Type B pancreatic cell (in vitro differentiated cells): Measurements from ENCODE around the gene IFT80. TPM values are rescaled to one million over a fixed set of nuclear protein-coding genes. Genes with fewer than 3 reads are reported as not detected.
"Not testable (repeated sequence)": the region's sequence is repeated elsewhere in the genome, so short reads cannot be mapped to it uniquely, and the experiment has no call there.

Experiments
- DNase-seq: peaks from one replicate; pipeline ENCODE4 v3.0.0; 2021; ENCODE audit warnings: mixed read lengths; ENCODE audit not compliant: unreplicated experiment; ENCODE audit errors: extremely low spot score
- H3K27ac Mint-ChIP-seq: 2 replicates; pipeline ENCODE4 v1.8.0; 2021; ENCODE audit warnings: mild to moderate bottlenecking, mixed read lengths
- H3K27me3 Mint-ChIP-seq: 2 replicates; pipeline ENCODE4 v1.8.0; 2021; ENCODE audit warnings: mixed read lengths
- H3K36me3 Mint-ChIP-seq: 2 replicates; pipeline ENCODE4 v1.8.0; 2021; ENCODE audit warnings: mixed read lengths
- H3K4me1 Mint-ChIP-seq: one replicate; pipeline ENCODE4 v1.8.0; 2021; ENCODE audit warnings: mixed read lengths; ENCODE audit not compliant: unreplicated experiment
- H3K4me3 Mint-ChIP-seq: 2 replicates; pipeline ENCODE4 v1.8.0; 2021; ENCODE audit warnings: mild to moderate bottlenecking, mixed read lengths
- H3K9me3 Mint-ChIP-seq: 2 replicates; pipeline ENCODE4 v1.8.0; 2021; ENCODE audit warnings: mixed read lengths
- total RNA-seq: library from RNA; stranded (reverse); gene quantifications from 2 replicates; pipeline ENCODE4 v1.2.1, GENCODE V29; 2021; ENCODE audit warnings: low replicate concordance
- TF ChIP-seq, protein P1 (sequence below): fragments of 200-600 bp; sonication (generic); conservative IDR thresholded peaks from 2 replicates; pipeline ENCODE4 v1.5.0; 2021; ENCODE audit warnings: antibody characterized with exemption, mild to moderate bottlenecking

IFT80 gene
- total RNA-seq, 1 donor from 2014 or later: 40.8 TPM

DNA sequence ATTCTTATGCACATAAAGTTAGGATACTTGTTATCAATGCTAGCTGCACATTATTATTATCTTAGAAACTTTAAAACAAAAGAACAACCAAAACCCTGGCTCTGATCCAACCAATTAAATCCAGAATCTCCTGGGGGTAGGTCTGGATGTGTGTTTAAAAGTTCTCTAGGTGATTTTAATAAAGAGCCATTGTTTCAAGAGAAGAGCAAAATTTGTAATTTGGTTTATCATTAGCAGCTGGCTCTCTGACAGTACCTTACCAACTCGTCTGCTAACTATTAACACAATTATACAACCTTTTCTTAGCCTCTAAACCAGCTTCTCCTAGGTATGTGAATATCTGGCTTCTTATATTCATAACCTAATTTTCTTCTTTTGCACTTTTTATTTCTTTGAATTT, 68.9 kb downstream of the IFT80 start:
- no peak for DNase-seq
- H3K4me1 Mint-ChIP-seq: peaks cover 9% of the 10 kb centered on the region
- H3K27ac Mint-ChIP-seq: no peak overlapping the region
- no peaks in the 10 kb centered on the region for H3K36me3 Mint-ChIP-seq
- H3K27me3 Mint-ChIP-seq: no peaks in the 10 kb centered on the region
- H3K4me3 Mint-ChIP-seq: no peak overlapping the region
- H3K9me3 Mint-ChIP-seq: peaks cover 4% of the 10 kb centered on the region
- TF ChIP-seq, protein P1, sequence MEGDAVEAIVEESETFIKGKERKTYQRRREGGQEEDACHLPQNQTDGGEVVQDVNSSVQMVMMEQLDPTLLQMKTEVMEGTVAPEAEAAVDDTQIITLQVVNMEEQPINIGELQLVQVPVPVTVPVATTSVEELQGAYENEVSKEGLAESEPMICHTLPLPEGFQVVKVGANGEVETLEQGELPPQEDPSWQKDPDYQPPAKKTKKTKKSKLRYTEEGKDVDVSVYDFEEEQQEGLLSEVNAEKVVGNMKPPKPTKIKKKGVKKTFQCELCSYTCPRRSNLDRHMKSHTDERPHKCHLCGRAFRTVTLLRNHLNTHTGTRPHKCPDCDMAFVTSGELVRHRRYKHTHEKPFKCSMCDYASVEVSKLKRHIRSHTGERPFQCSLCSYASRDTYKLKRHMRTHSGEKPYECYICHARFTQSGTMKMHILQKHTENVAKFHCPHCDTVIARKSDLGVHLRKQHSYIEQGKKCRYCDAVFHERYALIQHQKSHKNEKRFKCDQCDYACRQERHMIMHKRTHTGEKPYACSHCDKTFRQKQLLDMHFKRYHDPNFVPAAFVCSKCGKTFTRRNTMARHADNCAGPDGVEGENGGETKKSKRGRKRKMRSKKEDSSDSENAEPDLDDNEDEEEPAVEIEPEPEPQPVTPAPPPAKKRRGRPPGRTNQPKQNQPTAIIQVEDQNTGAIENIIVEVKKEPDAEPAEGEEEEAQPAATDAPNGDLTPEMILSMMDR: no peak

DNA sequence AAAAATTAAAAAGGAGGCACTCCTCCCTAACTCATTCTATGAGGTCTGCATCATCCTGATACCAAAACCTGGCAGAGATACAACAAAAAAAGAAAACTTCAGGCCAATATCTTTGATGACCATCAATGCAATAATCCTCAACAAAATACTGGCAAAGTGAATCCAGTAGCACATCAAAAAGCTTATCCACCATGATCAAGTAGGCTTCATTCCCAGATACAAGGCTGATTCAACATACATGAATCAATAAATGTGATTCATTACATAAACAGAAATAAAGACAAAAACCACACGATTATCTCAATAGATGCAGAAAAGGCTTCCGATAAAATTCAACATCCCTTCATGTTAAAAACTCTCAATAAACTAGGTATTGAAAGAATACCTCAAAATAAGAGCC, 72.7 kb downstream of the IFT80 start:
- H3K36me3 Mint-ChIP-seq, H3K27ac Mint-ChIP-seq, H3K9me3 Mint-ChIP-seq, H3K4me3 Mint-ChIP-seq, DNase-seq, H3K27me3 Mint-ChIP-seq, H3K4me1 Mint-ChIP-seq: not testable (repeated sequence)

DNA sequence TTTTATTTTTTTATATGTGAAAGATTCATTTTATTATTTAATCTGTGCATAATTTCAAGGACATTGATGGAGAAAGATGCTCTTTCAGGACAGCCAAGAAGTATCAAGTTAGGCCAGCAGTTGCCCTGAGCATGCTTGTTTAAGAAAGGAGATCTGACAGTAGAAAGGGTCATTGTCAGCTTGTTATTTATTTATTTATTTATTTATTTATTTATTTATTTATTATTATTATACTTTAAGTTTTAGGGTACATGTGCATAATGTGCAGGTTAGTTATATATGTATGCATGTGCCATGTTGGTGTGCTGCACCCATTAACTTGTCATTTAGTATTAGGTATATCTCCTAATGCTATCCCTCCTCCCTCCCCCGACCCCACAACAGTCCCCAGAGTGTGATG, 77.2 kb downstream of the IFT80 start:
- not testable (repeated sequence) for H3K27ac Mint-ChIP-seq, H3K9me3 Mint-ChIP-seq, H3K4me3 Mint-ChIP-seq, H3K4me1 Mint-ChIP-seq, H3K36me3 Mint-ChIP-seq, H3K27me3 Mint-ChIP-seq, DNase-seq

DNA sequence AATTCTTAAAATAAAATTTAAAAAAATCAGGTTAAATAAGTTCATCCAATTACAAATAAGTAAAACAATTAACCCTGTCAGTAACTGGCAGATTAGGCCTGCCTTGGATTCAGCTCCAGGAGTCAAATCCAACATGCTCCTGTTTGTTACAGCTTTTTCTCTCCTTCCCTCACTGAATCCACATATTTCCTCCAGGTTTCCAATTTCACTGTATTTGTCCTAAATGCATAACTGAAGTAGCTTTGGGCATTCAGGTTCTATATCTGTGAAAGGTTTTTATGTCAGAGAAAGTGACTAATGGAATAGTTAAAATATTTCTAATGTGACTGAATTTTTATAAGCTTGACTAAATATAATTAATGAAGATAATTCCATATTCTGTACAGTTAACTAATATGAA, 79.7 kb downstream of the IFT80 start:
- H3K9me3 Mint-ChIP-seq: no peaks in the 10 kb centered on the region
- no peak for DNase-seq
- H3K27me3 Mint-ChIP-seq: no peaks in the 10 kb centered on the region
- TF ChIP-seq, protein P1: no peak
- no peak overlapping the region for H3K27ac Mint-ChIP-seq
- no peak overlapping the region for H3K4me3 Mint-ChIP-seq
- no peaks in the 10 kb centered on the region for H3K4me1 Mint-ChIP-seq
- H3K36me3 Mint-ChIP-seq: peaks cover 7% of the 10 kb centered on the region

DNA sequence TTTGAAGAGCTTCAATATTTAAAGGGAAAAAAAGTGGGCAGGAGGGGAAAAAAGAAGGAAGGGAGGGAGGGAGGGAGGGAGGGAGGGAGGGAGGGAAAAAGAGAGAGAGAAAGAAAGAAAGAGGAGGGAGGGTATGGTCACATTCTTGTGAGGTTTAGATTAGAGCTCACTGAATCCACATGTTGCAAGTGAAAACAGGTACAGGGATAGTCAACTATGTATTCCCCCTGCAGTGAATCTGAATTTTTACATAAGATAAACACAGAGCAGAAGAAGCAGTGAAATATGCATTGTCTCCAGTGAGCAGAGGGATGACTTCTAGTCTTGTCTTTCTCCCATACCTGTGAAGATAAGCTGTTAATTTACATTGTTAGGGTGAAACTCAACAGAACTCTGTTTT, 84.0 kb downstream of the IFT80 start:
- no peak overlapping the region for H3K27ac Mint-ChIP-seq

DNA sequence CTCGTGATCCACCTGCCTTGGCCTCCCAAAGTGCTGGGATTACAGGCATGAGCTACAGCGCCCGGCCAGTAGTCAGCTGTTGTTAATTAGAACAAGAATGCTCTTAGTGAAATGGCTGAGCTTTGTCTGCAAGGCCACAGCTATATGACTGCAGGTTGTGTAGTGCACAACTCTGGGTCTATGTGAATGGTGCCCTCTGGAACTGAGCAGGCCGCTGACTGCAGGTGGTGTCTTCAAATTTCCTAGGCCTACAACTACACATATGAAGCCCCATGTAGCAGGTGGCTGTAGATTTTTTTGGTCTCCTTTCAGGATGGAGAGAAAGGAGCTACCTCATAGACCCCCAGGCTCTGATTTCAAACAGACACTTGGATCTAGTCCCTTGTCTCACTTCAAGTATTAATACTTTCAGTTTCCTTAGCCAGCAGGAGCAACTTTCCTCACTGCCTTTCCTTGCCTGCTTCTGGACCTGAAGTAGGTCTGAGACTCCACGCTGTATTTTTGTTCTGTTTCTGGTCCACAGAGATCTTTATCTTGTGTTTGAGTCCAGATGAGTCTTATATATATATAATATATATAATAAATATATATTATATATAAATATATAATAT, 86.9 kb downstream of the IFT80 start:
- TF ChIP-seq, protein P1: no peak
- Mint-ChIP-seq H3K9me3 (peaks cover 4% of the 10 kb centered on the region), H3K27ac (no peak overlapping the region), H3K4me1 (no peaks in the 10 kb centered on the region), H3K4me3 (no peak overlapping the region), H3K36me3 (peaks cover 5% of the 10 kb centered on the region), H3K27me3 (no peaks in the 10 kb centered on the region)
- DNase-seq: no peak

More for the DNA sequence above, 84.0 kb downstream of the IFT80 start:
- Mint-ChIP-seq H3K4me1 (no peaks in the 10 kb centered on the region), H3K27me3 (no peaks in the 10 kb centered on the region), H3K4me3 (no peak overlapping the region), H3K9me3 (no peaks in the 10 kb centered on the region), H3K36me3 (peaks cover 4% of the 10 kb centered on the region)
- TF ChIP-seq, protein P1: no peak
- no peak for DNase-seq

DNA sequence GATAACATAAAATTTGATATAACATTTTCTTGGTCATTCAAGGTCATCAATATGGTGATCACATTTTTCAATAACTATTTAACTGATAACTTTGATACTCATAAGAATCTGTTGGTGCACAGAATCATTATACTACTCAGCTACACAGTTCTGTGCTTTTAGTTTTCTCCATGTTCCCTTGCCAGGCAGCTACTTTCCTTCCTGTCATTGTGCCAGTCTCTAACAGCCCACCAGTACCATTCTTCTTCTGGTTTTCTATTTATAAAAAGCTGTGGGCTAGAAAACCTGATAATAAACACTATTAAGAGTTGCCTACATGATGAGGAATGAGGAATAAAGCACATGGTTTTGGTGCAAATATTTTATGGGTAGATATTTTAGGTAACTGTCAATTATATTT, 96.2 kb downstream of the IFT80 start:
- TF ChIP-seq, protein P1: no peak
- no peak for DNase-seq
- no peaks in the 10 kb centered on the region for H3K27me3 Mint-ChIP-seq
- no peak overlapping the region for H3K4me3 Mint-ChIP-seq
- no peaks in the 10 kb centered on the region for H3K36me3 Mint-ChIP-seq
- no peak overlapping the region for H3K27ac Mint-ChIP-seq
- H3K4me1 Mint-ChIP-seq: no peaks in the 10 kb centered on the region
- H3K9me3 Mint-ChIP-seq: no peaks in the 10 kb centered on the region
